Measurements from ENCODE around the gene MFSD1.

- TF ChIP-seq RFX5 (IDR thresholded peaks at IDR 0.05; ENCODE audit: low read depth, low read length) (no peak), CTCF (conservative IDR thresholded peaks at IDR 0.05; ENCODE audit: low read depth, low read length) (no peak), RAD21 (IDR thresholded peaks at IDR 0.05; ENCODE audit: low read length) (no peak), USF2 (IDR thresholded peaks at IDR 0.05; ENCODE audit: low read depth, low read length) (no peak), POLR2A (IDR thresholded peaks at IDR 0.05; ENCODE audit: low read depth, low read length) (no peak), RCOR1 (IDR thresholded peaks at IDR 0.05; ENCODE audit: insufficient replicate concordance, low read length) (no peak), SMC3 (IDR thresholded peaks at IDR 0.05; ENCODE audit: low read depth, low read length) (no peak)
Measured at GRCh38 chr3:158842976-158843375, 41.1 kb downstream of the MFSD1 start.

Data from IMR-90 (cell line).